ENCODE measurements around the gene ARCN1. TPM values are rescaled to one million over a fixed set of nuclear protein-coding genes. Genes with fewer than 3 reads are reported as not detected.

The ARCN1 gene
- total and polyA plus RNA-seq, 2 donors = 90.2 to 141 TPM

GRCh38 chr11:118625976-118626375, 53.8 kb downstream of the ARCN1 start:
- H3K4me3 ChIP-seq (ENCODE audit: low read depth, low read length) = no peak overlapping the region
- H3K36me3 ChIP-seq (ENCODE audit: insufficient read depth) = peaks cover 3% of the 10 kb centered on the region
- H3K4me1 ChIP-seq (ENCODE audit: insufficient read depth) = peaks cover 2% of the 10 kb centered on the region
- DNase-seq (ENCODE audit: extremely low spot score) = no peak
- 83% methylated on average over 2 of the region's 2 CpGs for WGBS
- no peak overlapping the region for H3K27ac ChIP-seq (ENCODE audit: low read depth)

GRCh38 chr11:118627566-118627965, 55.4 kb downstream of the ARCN1 start:
- no peaks in the 10 kb centered on the region for H3K4me1 ChIP-seq (ENCODE audit: insufficient read depth)
- peaks cover 3% of the 10 kb centered on the region for H3K36me3 ChIP-seq (ENCODE audit: insufficient read depth)
- H3K27ac ChIP-seq (ENCODE audit: low read depth) = no peak overlapping the region
- WGBS = 87% methylated on average over 10 of the region's 10 CpGs
- H3K4me3 ChIP-seq (ENCODE audit: low read depth, low read length) = no peak overlapping the region
- no peak for DNase-seq (ENCODE audit: extremely low spot score)

- Histone ChIP-seq H3K27ac (ENCODE audit: low read depth) (no peak overlapping the region), H3K4me3 (ENCODE audit: low read depth, low read length) (no peak overlapping the region), H3K4me1 (ENCODE audit: insufficient read depth) (no peaks in the 10 kb centered on the region), H3K36me3 (ENCODE audit: insufficient read depth) (peaks cover 3% of the 10 kb centered on the region)
- 95% methylated on average over 20 of the region's 20 CpGs for WGBS
- DNase-seq (ENCODE audit: extremely low spot score) = no peak
Observed at GRCh38 chr11:118628031-118628430, 55.8 kb downstream of the ARCN1 start.

- WGBS = 91% methylated on average over 13 of the region's 13 CpGs
- Histone ChIP-seq H3K4me3 (ENCODE audit: low read depth, low read length) (no peak overlapping the region), H3K36me3 (ENCODE audit: insufficient read depth) (peaks cover 3% of the 10 kb centered on the region), H3K27ac (ENCODE audit: low read depth) (no peak overlapping the region), H3K4me1 (ENCODE audit: insufficient read depth) (no peaks in the 10 kb centered on the region)
- no peak for DNase-seq (ENCODE audit: extremely low spot score)
Observed at GRCh38 chr11:118628432-118628831, 56.2 kb downstream of the ARCN1 start.

GRCh38 chr11:118628861-118629549, 56.8 kb downstream of the ARCN1 start:
- peaks cover 3% of the 10 kb centered on the region for H3K36me3 ChIP-seq (ENCODE audit: insufficient read depth)
- no peak for DNase-seq (ENCODE audit: extremely low spot score)
- no peak overlapping the region for H3K4me3 ChIP-seq (ENCODE audit: low read depth, low read length)
- no peaks in the 10 kb centered on the region for H3K4me1 ChIP-seq (ENCODE audit: insufficient read depth)
- H3K27ac ChIP-seq (ENCODE audit: low read depth) = no peak overlapping the region
- 56% methylated on average over 5 of the region's 5 CpGs for WGBS

- peaks cover 3% of the 10 kb centered on the region for H3K36me3 ChIP-seq (ENCODE audit: insufficient read depth)
Observed at GRCh38 chr11:118629761-118630661, 57.8 kb downstream of the ARCN1 start.

GRCh38 chr11:118631142-118631909, 59.1 kb downstream of the ARCN1 start:
- H3K36me3 ChIP-seq (ENCODE audit: insufficient read depth) = peaks cover 3% of the 10 kb centered on the region

More at GRCh38 chr11:118629761-118630661, 57.8 kb downstream of the ARCN1 start:
- H3K4me3 ChIP-seq (ENCODE audit: low read depth, low read length) = no peak overlapping the region
- WGBS = 83% methylated on average over 6 of the region's 6 CpGs
- H3K27ac ChIP-seq (ENCODE audit: low read depth) = no peak overlapping the region
- H3K4me1 ChIP-seq (ENCODE audit: insufficient read depth) = no peaks in the 10 kb centered on the region
- no peak for DNase-seq (ENCODE audit: extremely low spot score)

GRCh38 chr11:118632577-118633318, 60.5 kb downstream of the ARCN1 start:
- DNase-seq (ENCODE audit: extremely low spot score) = no peak
- no peak overlapping the region for H3K4me3 ChIP-seq (ENCODE audit: low read depth, low read length)
- H3K36me3 ChIP-seq (ENCODE audit: insufficient read depth) = no peaks in the 10 kb centered on the region
- WGBS = 80% methylated on average over 9 of the region's 9 CpGs
- no peaks in the 10 kb centered on the region for H3K4me1 ChIP-seq (ENCODE audit: insufficient read depth)
- no peak overlapping the region for H3K27ac ChIP-seq (ENCODE audit: low read depth)

More at GRCh38 chr11:118631142-118631909, 59.1 kb downstream of the ARCN1 start:
- H3K4me3 ChIP-seq (ENCODE audit: low read depth, low read length) = no peak overlapping the region
- DNase-seq (ENCODE audit: extremely low spot score) = no peak
- 91% methylated on average over 14 of the region's 14 CpGs for WGBS
- no peak overlapping the region for H3K27ac ChIP-seq (ENCODE audit: low read depth)
- H3K4me1 ChIP-seq (ENCODE audit: insufficient read depth) = no peaks in the 10 kb centered on the region

GRCh38 chr11:118633319-118633690, 61.1 kb downstream of the ARCN1 start:
- DNase-seq (ENCODE audit: extremely low spot score) = no peak
- H3K36me3 ChIP-seq (ENCODE audit: insufficient read depth) = no peaks in the 10 kb centered on the region
- H3K4me3 ChIP-seq (ENCODE audit: low read depth, low read length) = no peak overlapping the region
- H3K4me1 ChIP-seq (ENCODE audit: insufficient read depth) = no peaks in the 10 kb centered on the region
- 95% methylated on average over 1 of the region's 1 CpG for WGBS
- no peak overlapping the region for H3K27ac ChIP-seq (ENCODE audit: low read depth)

- no peak overlapping the region for H3K4me3 ChIP-seq (ENCODE audit: low read depth, low read length)
- DNase-seq (ENCODE audit: extremely low spot score) = no peak
- H3K36me3 ChIP-seq (ENCODE audit: insufficient read depth) = no peaks in the 10 kb centered on the region
- H3K27ac ChIP-seq (ENCODE audit: low read depth) = no peak overlapping the region
- WGBS = 46% methylated on average over 4 of the region's 4 CpGs
- no peaks in the 10 kb centered on the region for H3K4me1 ChIP-seq (ENCODE audit: insufficient read depth)
Observed at GRCh38 chr11:118633979-118634378, 61.8 kb downstream of the ARCN1 start.

GRCh38 chr11:118634431-118635236, 62.4 kb downstream of the ARCN1 start:
- no peaks in the 10 kb centered on the region for H3K36me3 ChIP-seq (ENCODE audit: insufficient read depth)
- H3K4me3 ChIP-seq (ENCODE audit: low read depth, low read length) = no peak overlapping the region
- H3K4me1 ChIP-seq (ENCODE audit: insufficient read depth) = no peaks in the 10 kb centered on the region
- WGBS = 20% methylated on average over 41 of the region's 41 CpGs
- H3K27ac ChIP-seq (ENCODE audit: low read depth) = peak overlapping the region; percentile 3
- DNase-seq (ENCODE audit: extremely low spot score) = no peak

GRCh38 chr11:118635237-118635591, 63.0 kb downstream of the ARCN1 start:
- Histone ChIP-seq H3K4me1 (ENCODE audit: insufficient read depth) (no peaks in the 10 kb centered on the region), H3K4me3 (ENCODE audit: low read depth, low read length) (no peak overlapping the region), H3K36me3 (ENCODE audit: insufficient read depth) (no peaks in the 10 kb centered on the region), H3K27ac (ENCODE audit: low read depth) (peak overlapping the region; percentile 3)
- WGBS = 29% methylated on average over 15 of the region's 15 CpGs
- DNase-seq (ENCODE audit: extremely low spot score) = no peak
